Mammary epithelial cell (primary cell): ENCODE data around the gene KRT72.

Source experiments
- CTCF ChIP-seq, 2 donors: IDR thresholded peaks in 1 of 2; conservative IDR thresholded peaks in 1 of 2; 2 replicates each; pipeline ENCODE4 v1.5.1; 2011 to 2012; ENCODE audit warnings: inconsistent platforms in 2 of 2, low read length in 2 of 2, mild to moderate bottlenecking in 2 of 2, control low read depth in 1 of 2, low read depth in 1 of 2; ENCODE audit not compliant: insufficient read depth in 1 of 2; ENCODE audit errors: extremely low read depth in 1 of 2
- EZH2 ChIP-seq: IDR thresholded peaks from 2 replicates; pipeline ENCODE4 v1.6.1; 2012; ENCODE audit warnings: low read length, inconsistent platforms, borderline replicate concordance

GRCh38 chr12:52646613-52647012 is 45.4 kb upstream of the KRT72 start:
- TF ChIP-seq EZH2, result no peak
- peak in 1 of 2 donors; percentile 12 for TF ChIP-seq CTCF (conservative IDR thresholded peaks at IDR 0.05 in 1 of 2, IDR thresholded peaks at IDR 0.05 in 1 of 2; ENCODE audit: extremely low read depth in 1 of 2, insufficient read depth in 1 of 2, low read depth in 1 of 2, low read length in 2 of 2)
